HG02588 (cell line): ENCODE measurements around the gene CCR2.
"Not testable (repeated sequence)": the region's sequence is repeated elsewhere in the genome, so short reads cannot be mapped to it uniquely, and the experiment has no call there.

Source experiments
- ATAC-seq: cut with Tn5 transposase; IDR thresholded peaks from one replicate; pipeline ENCODE4 v1.9.1; 2021; ENCODE audit warnings: mild to moderate bottlenecking, moderate library complexity; ENCODE audit not compliant: unreplicated experiment

CCR2 gene

GRCh38 chr3:46353647-46354410 lies at the start of gene CCR2:
CCR2 (plus strand) TSS chr3:46354111; CDS start chr3:46357528, 3,417 bp downstream.
- ATAC-seq, result no peak

GRCh38 chr3:46304739-46305138 lies 49.2 kb upstream of the CCR2 start:
- no peak for ATAC-seq

- ATAC-seq, result no peak
Observed at GRCh38 chr3:46312991-46313390, 40.9 kb upstream of the CCR2 start.

- no peak for ATAC-seq
Observed at GRCh38 chr3:46314517-46314916, 39.4 kb upstream of the CCR2 start.

GRCh38 chr3:46316206-46316605 lies 37.7 kb upstream of the CCR2 start:
- no peak for ATAC-seq

GRCh38 chr3:46318207-46318927 lies 35.5 kb upstream of the CCR2 start:
- ATAC-seq, result no peak

- no peak for ATAC-seq
Observed at GRCh38 chr3:46321461-46322104, 32.3 kb upstream of the CCR2 start.

GRCh38 chr3:46324036-46324435 lies 29.9 kb upstream of the CCR2 start:
- ATAC-seq, result no peak

- no peak for ATAC-seq
Observed at GRCh38 chr3:46325645-46326300, 28.1 kb upstream of the CCR2 start.

GRCh38 chr3:46330676-46331075 lies 23.2 kb upstream of the CCR2 start:
- not testable (repeated sequence) for ATAC-seq

- ATAC-seq, result no peak
Observed at GRCh38 chr3:46334741-46335478, 19.0 kb upstream of the CCR2 start.

- no peak for ATAC-seq
Observed at GRCh38 chr3:46335541-46335940, 18.4 kb upstream of the CCR2 start.

GRCh38 chr3:46337911-46338310 lies 16.0 kb upstream of the CCR2 start:
- ATAC-seq, result no peak

- no peak for ATAC-seq
Observed at GRCh38 chr3:46338840-46339239, 15.1 kb upstream of the CCR2 start.

GRCh38 chr3:46344476-46344875 lies 9.4 kb upstream of the CCR2 start:
- no peak for ATAC-seq

- ATAC-seq, result no peak
Observed at GRCh38 chr3:46348823-46349482, 5.0 kb upstream of the CCR2 start.

GRCh38 chr3:46349484-46350261 lies 4.2 kb upstream of the CCR2 start:
- ATAC-seq, result no peak

GRCh38 chr3:46350262-46350565 lies 3.7 kb upstream of the CCR2 start:
- ATAC-seq, result no peak

- ATAC-seq, result no peak
Observed at GRCh38 chr3:46351646-46352045, 2.3 kb upstream of the CCR2 start.

- no peak for ATAC-seq
Observed at GRCh38 chr3:46353090-46353489, 821 bp upstream of the CCR2 start.
